Smooth muscle cell (in vitro differentiated cells): ENCODE results near the gene STEAP2. TPM values are rescaled to one million over a fixed set of nuclear protein-coding genes. Genes with fewer than 3 reads are reported as not detected.
A peak's percentile ranks its signal among the peaks of the same experiment; 100 is the strongest.

Experiments used
- DNase-seq: peaks from one replicate; lab custom pipeline; 2025; ENCODE audit not compliant: unreplicated experiment; lab: John Stamatoyannopoulos, UW
- H2AFZ ChIP-seq: fragments of 200-600 bp; sonication (generic); 2 replicates; pipeline ENCODE4 v1.6.0; 2016; ENCODE audit warnings: antibody characterized with exemption, low read depth, mild to moderate bottlenecking
- H3F3A ChIP-seq: fragments of 200-600 bp; sonication (generic); 2 replicates; pipeline ENCODE4 v1.6.0; 2017; ENCODE audit warnings: antibody characterized with exemption, low read depth
- H3K27ac ChIP-seq: fragments of 200-600 bp; sonication (generic); 2 replicates; pipeline ENCODE4 v1.5.1; 2016; ENCODE audit warnings: low read depth, mild to moderate bottlenecking
- H3K27me3 ChIP-seq: fragments of 200-600 bp; sonication (generic); 2 replicates; pipeline ENCODE4 v1.6.1; 2016; ENCODE audit warnings: low read depth, mild to moderate bottlenecking
- H3K36me3 ChIP-seq: fragments of 200-600 bp; sonication (generic); 2 replicates; pipeline ENCODE4 v1.5.1; 2016; ENCODE audit warnings: low read depth
- H3K4me1 ChIP-seq: fragments of 200-600 bp; sonication (generic); 2 replicates; pipeline ENCODE4 v1.5.1; 2016; ENCODE audit warnings: low read depth
- H3K4me2 ChIP-seq: fragments of 200-600 bp; sonication (generic); 2 replicates; pipeline ENCODE4 v1.6.0; 2016; ENCODE audit warnings: mild to moderate bottlenecking
- H3K4me3 ChIP-seq: fragments of 200-600 bp; sonication (generic); 2 replicates; pipeline ENCODE4 v1.5.1; 2016; ENCODE audit warnings: mild to moderate bottlenecking
- H3K79me2 ChIP-seq: fragments of 200-600 bp; sonication (generic); 2 replicates; pipeline ENCODE4 v1.6.0; 2016; ENCODE audit warnings: low read depth, mild to moderate bottlenecking
- H3K9ac ChIP-seq: fragments of 200-600 bp; sonication (generic); 2 replicates; pipeline ENCODE4 v1.6.0; 2016; ENCODE audit warnings: low read depth
- H3K9me3 ChIP-seq: fragments of 200-600 bp; sonication (generic); replicated peaks from 2 replicates; pipeline ENCODE4 v1.5.1; 2016; ENCODE audit warnings: low read depth
- H4K20me1 ChIP-seq: fragments of 200-600 bp; sonication (generic); 2 replicates; pipeline ENCODE4 v1.6.0; 2016; ENCODE audit warnings: low read depth
- CTCF ChIP-seq: fragments of 200-600 bp; sonication (generic); IDR thresholded peaks from 2 replicates; pipeline ENCODE4 v1.5.1; 2017; ENCODE audit warnings: borderline replicate concordance, mild to moderate bottlenecking, antibody characterized with exemption; ENCODE audit not compliant: insufficient read depth, poor library complexity, severe bottlenecking
- WGBS: methylation state at CpG from one replicate; pipeline ENCODE4 v1.1.7; 2016; ENCODE audit warnings: low lambda C conversion rate; 5-methylcytosine and 5-hydroxymethylcytosine counted together
- polyA plus RNA-seq: library from polyadenylated mRNA; unstranded; fragments of >200 nt; fragmentation: Nextera tagmentation; extraction: Ambion mirVana; gene quantifications from 2 replicates; pipeline ENCODE4 v1.2.1, GENCODE V29; 2016
- total RNA-seq: library from RNA; depleted of rRNA; stranded (reverse); fragments of >200 nt; gene quantifications from 2 replicates; pipeline ENCODE4 v1.2.3, GENCODE V29; 2014

Gene STEAP2
- total and polyA plus RNA-seq, 2 experiments from 2014 or later = 1.0 TPM; not detected in 1

- Histone ChIP-seq H4K20me1 (no peaks in the 10 kb centered on the region), H2AFZ (no peak overlapping the region), H3K9me3 (no peaks in the 10 kb centered on the region), H3K79me2 (no peaks in the 10 kb centered on the region), H3K36me3 (no peaks in the 10 kb centered on the region), H3K4me1 (no peaks in the 10 kb centered on the region), H3K9ac (no peak overlapping the region), H3K27me3 (no peaks in the 10 kb centered on the region), H3F3A (no peaks in the 10 kb centered on the region), H3K27ac (no peak overlapping the region), H3K4me2 (no peak overlapping the region), H3K4me3 (no peak overlapping the region)
- DNase-seq = no peak
- 94% methylated on average over 2 of the region's 2 CpGs for WGBS
- TF ChIP-seq CTCF = no peak
These were observed 59.1 kb downstream of the STEAP2 start for GRCh38 chr7:90270431-90271178.

- no peaks in the 10 kb centered on the region for H3K79me2 ChIP-seq
- no peaks in the 10 kb centered on the region for H3K36me3 ChIP-seq
- H3K9me3 ChIP-seq = no peaks in the 10 kb centered on the region
- no peak overlapping the region for H3K9ac ChIP-seq
- H4K20me1 ChIP-seq = no peaks in the 10 kb centered on the region
- no peaks in the 10 kb centered on the region for H3K4me1 ChIP-seq
- H3F3A ChIP-seq = no peaks in the 10 kb centered on the region
- H3K27me3 ChIP-seq = no peaks in the 10 kb centered on the region
- no peak overlapping the region for H3K27ac ChIP-seq
- no peak for DNase-seq
- H3K4me2 ChIP-seq = peak overlapping the region; percentile 4
- 48% methylated on average over 2 of the region's 2 CpGs for WGBS
- no peak overlapping the region for H3K4me3 ChIP-seq
- no peak overlapping the region for H2AFZ ChIP-seq
- no peak for TF ChIP-seq CTCF
These were observed 60.2 kb downstream of the STEAP2 start for GRCh38 chr7:90271753-90272152.

GRCh38 chr7:90272242-90272641, 60.7 kb downstream of the STEAP2 start:
- H2AFZ ChIP-seq = no peak overlapping the region
- no peak for TF ChIP-seq CTCF
- H3K79me2 ChIP-seq = no peaks in the 10 kb centered on the region
- no peaks in the 10 kb centered on the region for H3F3A ChIP-seq
- H3K9me3 ChIP-seq = no peaks in the 10 kb centered on the region
- H4K20me1 ChIP-seq = no peaks in the 10 kb centered on the region
- no peaks in the 10 kb centered on the region for H3K27me3 ChIP-seq
- peak overlapping the region; percentile 4 for H3K4me2 ChIP-seq
- 93% methylated on average over 2 of the region's 2 CpGs for WGBS
- no peak overlapping the region for H3K27ac ChIP-seq
- H3K36me3 ChIP-seq = no peaks in the 10 kb centered on the region
- H3K4me3 ChIP-seq = no peak overlapping the region
- DNase-seq = no peak
- H3K9ac ChIP-seq = no peak overlapping the region
- no peaks in the 10 kb centered on the region for H3K4me1 ChIP-seq

GRCh38 chr7:90274161-90274560, 62.6 kb downstream of the STEAP2 start:
- no peaks in the 10 kb centered on the region for H3K79me2 ChIP-seq
- H3K9ac ChIP-seq = no peak overlapping the region
- no peak overlapping the region for H3K27ac ChIP-seq
- H3K4me1 ChIP-seq = no peaks in the 10 kb centered on the region
- no peaks in the 10 kb centered on the region for H3F3A ChIP-seq
- H4K20me1 ChIP-seq = no peaks in the 10 kb centered on the region
- no peak overlapping the region for H2AFZ ChIP-seq
- H3K36me3 ChIP-seq = no peaks in the 10 kb centered on the region
- H3K27me3 ChIP-seq = no peaks in the 10 kb centered on the region
- no peak for DNase-seq
- no peak overlapping the region for H3K4me2 ChIP-seq
- no peak overlapping the region for H3K4me3 ChIP-seq
- no peak for TF ChIP-seq CTCF
- H3K9me3 ChIP-seq = no peaks in the 10 kb centered on the region
